Activated CD8-positive, alpha-beta memory T cell treated with anti-CD3 and anti-CD28 coated beads, Interleukin-2, amount 50 U/mL, for 24 hours (primary cell): ENCODE measurements around the gene PPP1R15A.
A peak's percentile ranks its signal among the peaks of the same experiment; 100 is the strongest.
"Not testable (repeated sequence)": the region's sequence is repeated elsewhere in the genome, so short reads cannot be mapped to it uniquely, and the experiment has no call there.

Experiments
- DNase-seq: peaks from one replicate; pipeline ENCODE4 v3.0.0-alpha.2; 2020; ENCODE audit errors: extremely low read depth

The PPP1R15A gene

DNA sequence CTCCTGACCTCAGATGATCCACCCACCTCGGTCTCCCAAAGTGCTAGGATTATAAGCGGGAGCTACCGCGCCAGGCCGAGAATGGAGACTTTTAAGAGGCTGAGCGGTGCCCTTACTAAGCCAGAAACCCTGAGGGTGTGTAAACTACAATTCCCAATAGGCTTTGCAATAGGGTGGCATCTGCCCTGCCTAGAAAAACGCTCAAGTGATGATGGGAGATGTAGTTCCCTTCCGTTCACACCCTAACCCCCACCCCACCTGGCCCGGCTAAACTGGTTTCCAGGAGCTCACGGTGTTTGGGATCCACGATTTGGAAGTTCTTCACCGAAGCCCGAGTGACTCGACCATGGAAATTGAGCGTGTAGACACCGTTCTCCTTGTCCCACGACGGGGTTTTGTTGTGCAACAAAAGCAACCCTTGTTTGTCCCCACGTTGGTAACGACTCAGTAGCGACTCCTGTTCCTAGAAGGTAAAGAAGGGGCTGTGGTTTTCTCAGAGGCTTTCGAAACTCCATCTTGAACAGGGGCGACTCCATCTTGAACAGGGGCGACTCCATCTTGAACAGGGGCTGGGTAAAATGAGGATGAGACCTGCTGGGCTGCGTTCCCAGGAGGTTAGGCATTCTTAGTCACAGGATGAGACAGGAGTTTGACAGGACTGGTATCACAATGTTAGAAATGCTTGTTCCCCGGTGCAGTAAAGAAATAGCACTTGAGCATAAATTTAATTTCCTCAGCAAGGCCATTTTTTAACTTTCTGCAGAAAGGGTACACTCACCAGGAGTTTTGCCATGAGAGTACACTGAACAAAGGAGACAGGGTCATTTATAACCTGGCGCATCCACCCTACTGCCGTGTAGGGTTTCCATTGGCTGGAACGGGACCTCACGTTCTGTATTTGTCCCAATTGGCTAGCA is 9.8 kb downstream of the PPP1R15A start:
- no peak for DNase-seq

DNA sequence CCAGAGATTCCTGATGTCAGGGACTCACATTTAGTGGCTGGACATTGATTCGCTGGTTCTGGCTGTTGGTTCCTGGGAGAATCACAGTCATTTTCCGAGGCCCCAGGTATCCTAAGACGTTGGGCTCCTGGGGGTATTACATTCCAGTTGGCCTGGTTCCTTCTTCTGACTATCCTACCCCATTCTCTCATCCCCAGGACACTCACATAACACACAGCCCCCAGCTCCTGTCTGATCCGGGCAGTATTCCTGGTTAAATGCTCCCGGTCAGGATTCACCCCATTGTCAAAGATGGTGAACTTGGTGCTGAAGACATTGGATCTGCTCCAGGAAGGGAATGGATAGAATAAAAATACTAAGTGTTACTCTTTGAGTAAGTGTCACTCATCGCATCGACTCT is 11.5 kb downstream of the PPP1R15A start:
- DNase-seq, result no peak

DNA sequence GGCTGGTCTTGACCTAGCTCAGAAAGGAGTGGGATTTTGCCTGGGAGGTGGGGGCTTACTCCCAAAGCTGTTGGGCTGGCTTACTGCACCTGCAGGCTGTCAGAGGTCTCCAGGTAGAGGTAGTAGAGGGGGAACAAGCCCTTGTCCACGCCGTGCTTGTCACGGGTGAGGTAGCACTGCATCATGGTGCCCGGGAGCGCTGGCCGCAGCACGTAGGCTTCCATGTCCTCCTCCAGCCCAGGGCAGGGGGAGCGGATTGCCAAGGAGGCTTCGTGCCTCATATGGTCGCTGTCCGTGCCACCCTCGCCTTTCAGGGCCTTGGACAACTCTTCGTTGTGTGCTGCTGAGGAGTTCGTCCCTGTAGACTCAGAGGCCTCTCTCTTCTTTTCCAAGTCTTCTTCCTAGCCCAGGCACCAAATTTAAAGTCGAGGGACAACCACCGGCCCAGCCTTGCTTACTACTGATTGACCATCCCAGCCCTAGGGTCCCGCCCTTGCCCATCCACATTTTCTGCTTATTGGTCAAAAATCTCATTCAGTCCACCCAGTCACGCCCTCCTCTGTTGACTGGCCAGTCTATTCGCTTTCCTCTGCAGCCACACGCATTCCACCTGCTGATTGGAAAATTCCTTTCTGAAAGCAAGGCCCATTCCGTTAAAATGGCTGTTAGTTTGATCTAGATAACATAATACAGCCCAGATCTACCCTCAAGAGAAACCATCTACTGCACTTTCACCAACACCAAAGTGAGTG is 15.8 kb downstream of the PPP1R15A start:
- no peak for DNase-seq

DNA sequence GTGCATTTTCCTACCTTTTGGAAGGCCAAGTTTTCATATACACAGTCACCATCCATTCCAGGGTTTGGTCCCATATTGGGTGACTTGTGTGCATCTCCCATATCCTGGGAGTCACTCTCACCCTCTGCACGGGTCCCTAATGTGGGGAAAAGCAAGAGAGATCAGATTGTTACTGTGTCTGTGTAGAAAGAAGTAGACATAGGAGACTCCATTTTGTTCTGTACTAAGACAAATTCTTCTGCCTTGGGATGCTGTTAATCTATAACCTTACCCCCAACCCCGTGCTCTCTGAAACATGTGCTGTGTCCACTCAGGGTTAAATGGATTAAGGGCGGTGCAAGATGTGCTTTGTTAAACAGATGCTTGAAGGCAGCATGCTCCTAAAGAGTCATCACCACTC is 17.3 kb downstream of the PPP1R15A start:
- not testable (repeated sequence) for DNase-seq

DNA sequence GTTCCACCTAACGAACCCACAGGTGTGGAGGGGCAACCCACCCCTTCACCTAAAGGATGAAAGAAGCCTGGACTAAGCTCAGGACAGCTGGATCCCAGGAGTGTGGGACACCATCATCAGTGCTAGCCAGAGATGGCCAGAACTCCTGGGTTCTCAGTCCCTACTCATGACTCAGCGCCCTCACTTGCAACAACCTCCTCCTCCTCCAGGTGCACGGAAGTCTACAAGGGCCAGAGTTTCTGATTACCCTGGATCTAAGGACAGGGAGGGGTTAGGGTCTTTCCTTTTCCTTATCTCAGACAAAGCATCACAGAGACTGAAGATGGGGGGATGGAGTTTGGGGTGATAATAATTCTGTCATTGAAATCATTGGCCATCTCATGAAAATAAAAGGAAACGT is 18.3 kb downstream of the PPP1R15A start:
- no peak for DNase-seq

DNA sequence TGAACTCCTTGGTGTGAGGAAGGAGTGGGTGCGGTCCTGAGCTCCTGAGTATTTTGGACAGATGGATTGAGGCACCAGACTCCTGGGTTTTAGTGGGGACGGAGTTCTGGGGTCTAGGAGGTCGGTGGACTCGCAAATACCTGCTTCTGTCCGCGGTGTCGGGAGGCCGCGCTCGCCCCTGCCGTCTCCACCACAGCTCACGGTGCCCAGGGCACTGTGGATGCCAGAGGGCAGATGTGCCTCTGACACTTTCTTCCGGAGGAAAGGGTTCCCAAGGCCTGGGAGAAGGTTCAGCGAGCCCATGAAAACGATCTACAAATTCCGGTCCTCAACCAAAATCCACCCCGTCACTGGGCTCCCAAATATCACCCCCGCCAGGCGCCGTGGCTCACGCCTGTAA is 23.0 kb downstream of the PPP1R15A start:
- DNase-seq, result no peak

DNA sequence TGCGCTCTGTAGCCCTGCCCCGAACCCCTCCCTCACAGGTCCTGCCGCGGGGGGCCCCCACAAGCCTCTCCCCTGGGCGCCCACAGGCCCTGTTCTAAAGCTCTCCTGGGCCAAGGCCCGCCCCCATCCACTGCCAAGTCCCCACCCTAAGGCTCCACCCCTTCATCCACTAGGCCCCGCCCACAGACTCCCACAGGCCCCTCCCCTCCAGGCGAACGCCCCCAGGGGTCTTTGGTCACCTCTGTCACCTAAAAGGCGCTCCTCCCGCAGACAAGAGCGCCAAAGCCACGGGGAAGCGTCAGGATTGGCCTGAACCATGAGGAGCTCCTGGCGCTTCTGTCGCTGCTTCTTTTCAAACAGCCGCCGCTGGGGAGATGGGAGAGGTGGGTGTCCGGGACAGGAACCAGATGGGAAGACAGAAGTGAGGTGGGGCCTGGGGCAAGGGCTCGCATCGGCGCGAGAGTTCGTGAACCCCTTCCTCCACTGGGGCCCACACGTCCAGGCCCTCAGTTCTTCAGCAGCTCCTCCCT is 24.0 kb downstream of the PPP1R15A start:
- no peak for DNase-seq

DNA sequence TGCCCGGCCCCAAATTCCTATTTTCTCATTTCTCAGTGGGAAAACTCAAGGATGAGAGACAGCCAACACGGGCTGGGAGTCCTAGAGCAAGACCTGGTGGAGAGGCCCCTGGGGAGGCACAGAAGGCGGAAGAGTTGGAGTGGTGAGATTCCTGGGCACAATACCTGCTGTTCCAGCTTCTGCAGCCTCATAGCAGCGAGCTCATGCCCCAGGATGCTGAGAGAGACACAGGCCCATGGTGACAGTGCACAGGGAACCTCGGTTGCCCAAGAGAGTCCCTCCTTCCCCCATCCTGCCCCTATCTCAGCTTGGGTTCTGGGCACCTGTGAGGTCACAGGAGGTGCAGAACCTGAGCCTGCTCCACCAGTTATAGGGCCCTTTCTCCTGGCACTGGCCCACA is 25.0 kb downstream of the PPP1R15A start:
- DNase-seq, result no peak

DNA sequence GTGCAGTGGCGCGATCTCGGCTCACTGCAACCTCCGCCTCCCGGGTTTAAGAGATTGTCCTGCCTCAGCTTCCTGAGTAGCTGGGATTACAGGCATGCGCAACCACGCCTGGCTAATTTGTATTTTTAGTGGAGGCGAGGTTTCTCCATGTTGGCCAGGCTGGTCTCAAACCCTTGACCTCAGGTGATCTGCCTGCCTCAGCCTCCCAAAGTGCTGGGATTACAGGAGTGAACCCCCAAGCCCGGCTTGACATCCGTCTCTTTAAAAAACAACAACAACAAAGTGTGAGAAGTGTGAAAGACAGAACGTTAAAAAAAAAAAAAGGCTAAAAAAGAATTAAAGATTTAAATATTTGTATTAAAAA is 27.1 kb downstream of the PPP1R15A start:
- DNase-seq, result not testable (repeated sequence)

DNA sequence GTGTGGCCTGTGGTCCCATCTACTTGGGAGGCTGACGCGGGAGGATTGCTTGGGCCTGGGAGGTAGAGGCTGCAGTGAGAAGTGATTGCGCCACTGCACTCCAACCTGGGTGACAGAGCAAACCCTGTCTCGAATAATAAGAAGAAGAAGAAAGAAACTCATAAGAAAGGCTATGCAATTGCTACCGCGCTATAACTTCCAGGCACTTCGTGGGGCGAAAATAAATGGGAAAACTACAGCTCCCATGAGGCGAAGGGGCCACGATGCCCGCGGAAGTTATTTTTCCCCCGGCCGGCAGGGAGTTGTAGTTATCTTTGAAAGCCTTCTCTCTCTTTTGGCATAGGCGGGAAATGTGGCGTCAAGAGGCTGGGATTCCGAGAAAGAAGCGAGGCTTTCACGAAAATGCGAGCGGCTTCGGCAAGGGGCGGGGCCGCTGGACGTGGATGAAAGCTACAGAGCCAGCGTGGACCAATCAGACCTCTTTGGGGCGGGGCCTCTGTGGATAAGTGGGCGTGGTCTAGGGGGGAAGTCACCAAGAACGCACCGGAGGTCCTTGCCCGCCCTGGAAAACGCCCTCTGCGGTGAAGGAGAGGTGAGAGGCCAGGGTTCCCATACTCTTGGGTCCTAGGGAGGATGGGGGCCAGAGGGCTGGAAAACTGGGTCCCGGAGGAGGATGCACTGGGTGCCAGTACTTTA is 27.7 kb downstream of the PPP1R15A start, which contains the start of gene NUCB1:
Gene NUCB1 (plus strand): TSS at position 532 of the 696 bp plus-strand sequence. CDS start 485 bp downstream, outside the sequence.
- DNase-seq, result peak; percentile 99

DNA sequence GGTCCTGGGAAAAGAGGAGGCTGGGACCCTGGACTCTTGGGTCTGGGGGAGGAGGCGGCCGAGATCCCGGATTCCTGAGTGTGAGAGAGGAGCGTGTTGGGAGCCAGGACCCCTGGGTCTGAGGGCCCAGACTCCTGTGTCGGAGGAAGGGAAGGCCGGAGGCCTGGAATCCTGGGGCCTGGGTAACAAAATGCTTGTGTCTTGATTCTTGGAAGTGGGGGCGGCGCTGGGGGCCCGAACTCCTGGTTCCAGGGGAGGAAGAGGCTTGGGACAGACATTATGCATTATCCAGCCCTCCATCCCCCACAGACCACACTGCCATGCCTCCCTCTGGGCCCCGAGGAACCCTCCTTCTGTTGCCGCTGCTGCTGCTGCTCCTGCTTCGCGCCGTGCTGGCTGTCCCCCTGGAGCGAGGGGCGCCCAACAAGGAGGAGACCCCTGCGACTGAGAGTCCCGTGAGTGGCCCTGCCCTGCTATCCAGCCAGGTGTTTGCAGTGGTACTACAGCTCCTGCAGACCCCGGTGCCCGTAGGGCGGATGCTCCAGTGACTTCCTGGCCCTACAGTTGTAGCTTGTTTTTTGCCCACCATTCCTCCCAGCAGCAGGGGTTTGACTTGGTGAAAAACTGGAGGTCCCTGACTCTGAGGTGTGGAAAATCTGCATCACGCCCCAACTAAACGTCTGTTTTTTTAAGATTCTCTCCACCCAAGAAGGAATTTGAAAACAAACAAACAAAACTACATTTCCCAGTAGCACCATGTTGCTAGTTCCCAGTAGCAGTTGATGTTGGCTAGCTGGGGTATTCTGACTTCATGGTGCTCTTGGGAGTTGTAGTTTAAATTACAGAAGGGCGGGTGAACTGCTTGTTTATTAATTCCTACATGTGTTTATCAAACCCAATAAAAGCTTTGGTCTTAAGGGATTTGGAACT is 28.5 kb downstream of the PPP1R15A start:
- DNase-seq, result no peak

DNA sequence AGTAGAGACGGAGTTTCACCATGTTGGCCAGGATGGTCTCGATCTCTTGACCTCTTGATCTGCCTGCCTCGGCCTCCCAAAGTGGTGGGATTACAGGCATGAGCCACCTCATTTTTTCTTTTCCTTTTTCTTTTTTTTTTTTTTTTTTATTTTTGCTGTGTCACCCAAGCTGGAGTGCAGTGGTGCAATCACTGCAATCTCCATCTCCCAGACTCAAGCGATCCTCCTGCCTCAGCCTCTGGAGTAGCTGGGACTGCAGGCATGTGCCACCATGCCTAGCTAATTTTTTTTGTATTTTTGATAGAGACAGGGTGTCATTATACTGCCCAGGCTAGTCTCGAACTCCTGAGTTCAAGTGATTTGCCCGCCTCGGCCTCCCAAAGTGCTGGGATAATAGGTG is 30.1 kb downstream of the PPP1R15A start:
- not testable (repeated sequence) for DNase-seq

DNA sequence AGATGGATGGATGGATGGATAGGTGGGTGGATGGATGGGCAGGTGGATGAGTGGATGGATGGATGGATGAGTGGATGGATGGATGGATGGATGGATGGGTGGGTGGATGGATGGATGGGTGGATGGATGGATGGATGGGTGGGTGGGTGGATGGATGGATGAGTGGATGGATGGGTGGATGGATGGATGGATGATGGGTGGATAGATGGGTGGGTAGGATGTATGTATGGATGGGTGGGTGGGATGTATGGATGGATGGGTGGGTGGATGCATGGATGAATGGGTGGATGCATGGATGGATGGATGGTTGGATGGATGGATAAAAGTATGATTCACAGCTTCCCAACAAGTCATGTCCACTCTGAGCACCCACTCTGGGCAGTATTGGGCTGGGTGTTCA is 31.6 kb downstream of the PPP1R15A start:
- DNase-seq, result not testable (repeated sequence)

DNA sequence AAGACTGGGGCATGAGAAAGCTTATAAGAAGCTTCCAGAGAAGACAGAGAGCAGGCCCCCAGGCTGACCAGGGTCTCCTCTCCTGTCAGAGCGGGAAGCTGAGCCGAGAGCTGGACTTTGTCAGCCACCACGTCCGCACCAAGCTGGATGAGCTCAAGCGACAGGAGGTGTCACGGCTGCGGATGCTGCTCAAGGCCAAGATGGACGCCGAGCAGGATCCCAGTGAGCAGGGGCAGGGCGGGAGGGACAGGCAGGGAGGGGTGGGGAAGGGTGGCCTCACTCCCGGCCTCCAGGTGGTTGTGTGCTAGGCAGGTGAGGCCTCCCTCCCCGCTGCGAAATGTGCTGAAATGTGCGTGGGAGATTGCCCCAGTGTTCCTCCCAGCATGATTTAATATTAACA is 33.4 kb downstream of the PPP1R15A start:
- no peak for DNase-seq

DNA sequence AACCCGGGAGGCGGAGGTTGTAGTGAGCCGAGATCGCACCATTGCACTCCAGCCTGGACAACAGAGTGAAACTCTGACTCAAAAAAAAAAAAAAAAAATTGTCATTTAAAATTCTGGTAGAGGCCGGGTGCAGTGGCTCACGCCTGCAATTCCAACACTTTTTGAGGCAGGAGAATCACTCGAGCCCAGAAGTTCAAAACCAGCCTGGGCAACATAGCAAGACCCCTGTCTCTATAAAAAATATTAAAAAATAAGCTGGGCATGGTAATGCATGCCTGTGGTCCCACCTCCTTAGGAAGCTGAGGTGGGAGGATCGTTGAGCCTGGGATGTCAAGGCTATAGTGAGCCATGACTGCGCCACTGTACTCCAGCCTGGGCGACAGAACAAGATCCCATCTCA is 34.1 kb downstream of the PPP1R15A start:
- DNase-seq, result no peak

DNA sequence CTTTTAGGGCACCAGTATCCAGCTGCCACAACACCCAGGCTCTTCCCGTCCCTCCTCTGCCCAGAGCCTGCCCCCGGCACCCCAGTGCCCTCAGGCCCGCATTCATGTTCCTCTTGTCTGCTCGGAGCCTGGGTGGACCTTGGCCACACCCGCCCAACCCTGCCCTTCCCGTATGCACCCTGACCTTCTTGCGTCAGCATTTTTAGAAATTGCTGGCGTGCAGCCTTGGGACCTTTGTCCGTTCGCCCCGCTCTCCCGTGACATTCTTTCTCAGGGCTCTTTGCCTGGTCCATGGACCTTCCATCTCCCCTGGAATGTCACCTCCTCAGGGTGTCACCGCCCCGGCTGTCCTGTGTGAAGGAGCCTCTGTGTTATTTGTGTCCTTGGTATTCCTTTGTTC is 35.5 kb downstream of the PPP1R15A start:
- no peak for DNase-seq

DNA sequence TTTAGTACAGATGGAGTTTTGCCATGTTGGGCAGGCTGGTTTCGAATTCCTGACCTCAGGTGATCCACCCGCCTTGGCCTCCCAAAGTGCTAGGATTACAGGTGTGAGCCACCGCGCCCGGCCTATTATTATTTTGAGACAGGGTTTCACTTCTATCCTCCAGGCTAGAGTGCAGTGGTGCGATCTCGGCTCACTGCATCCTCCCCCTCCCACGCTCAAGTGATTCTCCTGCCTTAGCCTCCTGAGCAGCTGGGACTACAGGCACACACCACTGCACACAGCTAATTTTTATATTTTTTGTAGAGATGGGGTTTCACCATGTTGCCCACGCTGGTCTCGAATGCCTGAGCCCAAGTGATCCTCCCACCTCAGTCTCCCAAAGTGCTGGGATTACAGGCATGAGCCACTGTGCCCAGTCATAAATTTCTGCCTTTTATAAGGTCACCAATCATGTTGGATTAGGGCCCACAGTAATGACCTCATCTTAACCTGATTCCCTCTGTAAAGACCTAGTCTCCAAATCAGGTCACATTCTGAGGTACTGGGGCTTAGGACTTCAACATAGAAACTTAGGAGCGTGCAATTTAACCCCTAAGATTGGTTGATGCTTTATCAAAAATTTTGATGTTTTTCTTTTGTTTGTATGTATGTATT is 37.3 kb downstream of the PPP1R15A start:
- not testable (repeated sequence) for DNase-seq

DNA sequence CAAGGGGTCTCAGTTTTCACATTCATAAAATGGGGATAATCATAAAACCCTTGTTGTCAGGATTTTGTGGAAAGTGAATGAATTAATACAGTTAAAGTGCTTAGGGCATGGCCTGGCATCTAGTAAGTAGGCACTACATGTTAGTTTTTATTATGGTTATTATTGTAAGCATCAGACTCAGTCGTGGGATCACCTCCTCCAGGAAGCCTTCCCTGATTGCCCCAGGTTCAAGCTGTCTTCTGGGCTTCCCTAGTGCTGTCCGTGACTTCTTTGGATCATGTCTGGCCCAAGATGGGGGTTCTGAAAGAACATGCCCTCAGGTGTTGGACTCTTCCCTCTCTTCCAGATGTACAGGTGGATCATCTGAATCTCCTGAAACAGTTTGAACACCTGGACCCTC is 38.6 kb downstream of the PPP1R15A start:
- no peak for DNase-seq

DNA sequence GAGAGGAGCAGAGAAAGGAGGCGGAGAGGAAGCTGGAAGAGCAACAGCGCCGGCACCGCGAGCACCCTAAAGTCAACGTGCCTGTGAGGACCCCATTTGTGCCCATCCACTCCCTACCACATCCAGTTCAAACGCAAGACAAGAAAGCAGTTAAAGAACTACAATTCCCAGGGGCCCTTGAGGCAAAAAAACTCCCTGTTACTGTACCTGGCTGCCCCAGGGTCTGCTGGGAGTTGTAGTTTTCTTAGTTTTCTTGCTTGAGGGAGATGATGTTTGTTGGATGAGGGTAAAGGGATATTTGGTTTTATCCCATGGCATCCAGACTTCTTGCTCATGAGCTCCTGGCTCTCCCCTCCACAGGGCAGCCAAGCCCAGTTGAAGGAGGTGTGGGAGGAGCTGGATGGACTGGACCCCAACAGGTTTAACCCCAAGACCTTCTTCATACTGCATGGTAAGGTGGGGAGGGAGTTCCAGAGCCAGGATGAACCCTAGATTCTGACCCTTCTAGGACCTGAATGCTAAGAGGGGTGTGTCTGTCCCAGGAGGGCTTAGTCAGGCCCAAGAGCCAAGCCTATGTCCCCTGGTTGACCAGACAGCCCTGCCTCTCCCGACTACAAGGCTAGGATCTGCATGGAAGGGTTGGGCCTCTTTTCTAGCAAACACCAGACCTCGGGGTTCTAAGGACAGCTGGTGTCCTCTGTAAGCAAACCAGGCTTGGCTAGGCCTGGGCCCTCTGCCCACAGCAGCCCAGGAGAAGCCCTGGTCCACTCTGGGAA is 41.1 kb downstream of the PPP1R15A start:
- DNase-seq, result no peak

DNA sequence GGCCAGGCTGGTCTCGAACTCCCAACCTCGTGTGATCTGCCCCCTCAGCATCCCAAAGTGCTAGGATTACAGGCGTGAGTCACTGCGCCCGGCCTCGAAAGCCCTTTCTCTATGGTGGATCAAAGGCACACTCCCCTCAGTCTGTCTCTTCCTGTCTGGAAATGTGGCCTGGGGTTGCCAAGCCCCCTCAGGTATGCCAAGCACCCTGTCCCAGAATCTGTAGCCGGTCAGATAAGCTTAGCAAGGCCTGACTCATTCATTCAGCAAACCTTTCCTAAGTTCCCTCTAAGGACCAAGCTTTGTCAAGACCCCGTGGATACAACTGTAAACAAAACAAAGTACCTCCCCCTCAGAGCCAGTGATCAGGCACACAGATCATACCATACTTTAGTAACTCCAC is 42.0 kb downstream of the PPP1R15A start:
- DNase-seq, result no peak
